Right kidney (tissue), 1 donor: ENCODE measurements around the gene CLSTN2.

Experiments used
- DNase-seq: peaks from one replicate; pipeline ENCODE4 v3.0.0-alpha.2; 2016

CLSTN2 gene

DNA sequence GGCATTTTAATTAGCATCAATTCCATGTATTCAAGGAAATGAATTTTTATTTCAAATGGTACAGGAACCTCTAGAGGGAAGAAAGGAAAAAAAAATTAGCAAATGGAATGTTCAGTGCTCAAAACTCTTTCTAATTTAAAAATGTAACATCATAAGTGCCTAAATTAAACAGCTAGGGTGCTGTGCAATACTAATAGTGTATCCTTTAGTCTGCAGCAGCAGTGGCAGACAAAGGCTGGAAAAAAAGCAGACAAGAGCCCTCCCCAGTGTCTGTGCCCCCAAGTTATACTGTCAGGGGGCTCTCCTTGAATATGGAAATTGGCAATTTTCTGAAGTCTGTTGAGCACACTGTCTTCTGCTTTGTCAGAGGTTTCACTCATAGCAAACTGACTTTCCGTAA is 159.5 kb downstream of the CLSTN2 start:
- DNase-seq, result no peak

DNA sequence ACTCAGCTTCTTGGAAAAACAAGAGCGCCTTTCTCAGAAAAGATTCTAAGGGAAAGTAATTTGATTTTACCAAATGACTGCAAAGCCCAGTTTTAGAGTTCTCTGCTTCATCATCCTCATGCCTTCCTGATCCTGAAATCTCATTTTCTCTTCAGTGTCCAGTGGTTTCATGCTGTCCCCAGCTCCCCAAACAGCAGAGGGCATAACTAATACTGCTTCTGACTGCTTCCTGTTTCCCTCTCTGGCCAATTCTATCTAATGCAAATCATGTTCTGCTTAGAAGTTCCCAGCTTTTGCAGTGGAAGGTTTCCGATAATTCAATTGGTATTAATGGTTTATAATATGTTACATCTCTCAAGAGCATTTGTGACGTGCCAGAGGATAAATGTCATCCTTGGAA is 161.1 kb downstream of the CLSTN2 start:
- DNase-seq, result no peak

DNA sequence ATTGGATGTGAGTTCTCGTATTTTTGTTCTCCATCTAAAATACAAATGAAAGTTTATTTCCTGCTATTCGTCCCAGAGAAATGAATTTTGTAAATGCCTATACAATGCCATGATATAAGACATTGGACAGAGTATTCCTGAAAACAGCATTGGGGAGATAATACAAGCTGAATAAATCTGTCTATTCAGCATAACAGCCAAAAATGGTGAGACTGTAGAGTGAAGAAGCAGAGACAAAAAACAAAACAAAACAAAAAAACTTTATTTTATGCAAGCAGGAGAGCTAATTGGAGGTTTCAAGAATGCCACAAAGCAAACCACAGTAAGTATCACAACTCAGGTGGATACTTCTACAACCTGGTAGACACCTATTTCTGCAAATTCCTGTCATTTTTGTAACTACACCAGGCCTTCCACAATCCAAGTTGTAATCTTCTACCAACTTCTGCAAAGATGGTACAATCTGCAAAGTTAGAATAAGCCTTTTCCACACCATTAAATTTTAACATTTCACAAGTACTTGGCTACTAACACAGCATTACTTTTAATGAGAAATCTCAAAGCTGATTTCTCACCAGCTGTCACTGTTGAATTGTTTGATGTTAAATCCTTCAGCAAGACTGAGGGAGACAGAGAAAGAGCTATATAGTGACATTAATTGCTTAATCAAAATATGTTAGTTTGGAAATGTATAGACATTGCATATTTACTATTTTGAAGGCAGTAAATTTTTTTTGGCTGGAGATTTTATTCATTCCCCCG is 163.1 kb downstream of the CLSTN2 start:
- no peak for DNase-seq

DNA sequence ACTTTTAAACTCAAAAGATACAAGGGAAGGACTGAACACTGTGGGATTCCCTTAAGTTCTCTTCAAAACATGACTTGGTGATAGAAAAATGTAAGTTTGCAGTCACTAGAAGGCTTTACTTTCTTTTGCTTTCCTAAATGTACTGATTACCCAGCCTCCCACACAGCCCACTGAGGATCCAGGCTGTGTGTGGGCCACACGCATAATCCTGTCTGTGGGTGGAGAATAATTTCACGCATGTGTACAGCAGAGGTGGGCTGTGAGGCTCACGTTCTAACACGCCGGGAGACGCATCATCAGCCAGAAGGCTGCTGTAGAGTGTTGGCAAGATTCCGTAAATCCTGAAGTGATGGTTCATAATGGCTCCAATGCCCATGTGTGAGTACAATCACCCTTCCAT is 165.5 kb downstream of the CLSTN2 start:
- no peak for DNase-seq

DNA sequence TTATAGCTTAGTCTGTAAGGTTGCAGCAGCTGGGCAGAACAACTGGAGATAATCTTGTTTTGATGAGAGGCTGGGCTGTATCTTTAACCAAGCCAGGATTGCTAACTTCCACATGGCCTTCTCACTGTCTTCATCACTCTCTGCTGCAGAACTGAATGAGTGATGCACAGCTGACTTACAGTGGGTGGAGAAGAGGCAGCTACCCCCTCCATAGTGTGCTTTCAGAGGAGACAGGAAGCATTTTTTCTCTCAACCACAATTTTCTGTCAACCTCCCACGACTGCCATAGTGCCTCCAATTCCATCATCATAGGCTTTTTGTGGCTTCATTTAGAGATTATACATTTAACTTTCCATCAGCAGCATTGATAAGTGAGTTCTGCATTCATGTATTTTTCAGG is 168.2 kb downstream of the CLSTN2 start:
- DNase-seq, result no peak

DNA sequence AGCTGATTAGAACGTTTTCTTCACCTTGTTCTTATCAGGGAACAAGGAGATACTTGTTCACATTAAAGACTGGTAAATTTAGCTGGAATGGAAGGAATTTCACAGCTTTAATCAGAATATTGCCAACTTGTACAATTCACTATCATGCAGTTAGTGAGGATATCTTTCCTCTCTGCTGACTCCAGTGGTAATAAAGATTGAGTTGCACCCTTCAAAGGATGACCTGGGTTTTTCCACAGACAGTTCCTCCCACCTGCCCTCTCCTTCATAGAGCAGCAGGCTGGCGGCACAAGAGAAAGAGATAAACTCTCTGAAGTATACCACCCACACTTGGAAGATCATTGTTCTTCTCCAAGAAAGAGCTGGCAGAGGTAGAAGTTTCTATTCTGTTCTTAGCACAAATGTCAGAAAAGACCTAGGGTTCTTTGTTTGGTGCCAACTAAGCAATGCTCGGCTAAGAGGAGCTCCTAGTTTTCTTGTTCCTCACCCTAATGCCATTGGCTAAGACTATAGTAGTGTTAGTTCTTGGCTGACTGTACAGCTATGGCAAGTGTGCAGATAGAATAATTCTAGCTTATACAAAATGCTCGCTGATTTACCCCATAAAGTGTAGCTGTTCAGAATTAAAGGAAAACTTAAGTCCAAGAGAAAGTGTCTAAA is 169.1 kb downstream of the CLSTN2 start:
- no peak for DNase-seq

DNA sequence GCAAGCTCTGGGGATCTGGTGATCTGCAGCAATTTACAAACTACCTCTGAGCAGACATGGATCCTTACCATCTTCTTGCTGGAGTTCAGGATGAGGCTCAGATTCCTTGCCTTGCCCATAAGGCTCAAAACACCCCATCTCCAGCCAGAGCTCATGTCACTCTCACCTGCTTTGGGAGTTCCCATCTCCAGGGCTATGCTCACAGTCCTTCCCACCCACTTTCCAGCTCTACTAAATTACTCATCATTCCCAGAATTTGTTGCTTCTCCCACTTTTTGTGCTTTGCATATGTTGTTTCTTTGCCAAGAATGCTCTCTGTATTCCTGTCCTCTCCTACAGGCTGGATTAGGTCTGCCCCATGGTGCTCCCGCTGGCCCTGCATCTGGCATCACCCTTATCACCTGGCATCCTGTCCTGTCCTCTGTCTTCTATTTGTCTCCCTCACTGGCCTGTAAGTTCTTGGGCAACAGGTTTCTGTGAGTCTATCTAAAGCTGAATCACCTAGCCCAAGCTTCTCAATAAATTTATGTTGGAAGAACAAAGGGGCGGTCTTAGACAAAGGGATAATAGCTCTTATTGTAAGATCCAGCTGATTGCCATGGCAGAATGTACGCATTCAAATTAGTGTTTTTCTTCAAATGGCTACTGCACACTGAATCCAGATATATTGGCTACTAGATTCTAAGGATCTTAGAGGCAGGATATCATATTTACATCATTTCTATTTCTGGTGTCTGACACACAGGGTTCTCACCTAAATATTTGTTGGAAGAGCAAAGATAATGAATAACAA is 179.2 kb downstream of the CLSTN2 start:
- DNase-seq, result no peak

DNA sequence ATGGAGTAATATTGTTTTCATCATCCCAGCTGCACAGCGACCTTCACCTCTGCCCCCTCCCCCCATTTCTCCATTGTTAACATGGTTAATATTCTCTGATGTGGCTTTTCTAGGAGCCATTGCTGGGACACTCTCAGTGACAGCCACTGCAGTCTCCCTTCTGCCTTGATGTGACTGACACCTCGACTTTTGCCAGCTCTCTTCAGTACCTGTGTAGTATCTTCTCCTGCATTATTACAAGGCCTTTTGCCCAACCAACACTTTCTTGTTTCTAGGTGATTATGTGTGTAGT is 179.8 kb downstream of the CLSTN2 start:
- no peak for DNase-seq

DNA sequence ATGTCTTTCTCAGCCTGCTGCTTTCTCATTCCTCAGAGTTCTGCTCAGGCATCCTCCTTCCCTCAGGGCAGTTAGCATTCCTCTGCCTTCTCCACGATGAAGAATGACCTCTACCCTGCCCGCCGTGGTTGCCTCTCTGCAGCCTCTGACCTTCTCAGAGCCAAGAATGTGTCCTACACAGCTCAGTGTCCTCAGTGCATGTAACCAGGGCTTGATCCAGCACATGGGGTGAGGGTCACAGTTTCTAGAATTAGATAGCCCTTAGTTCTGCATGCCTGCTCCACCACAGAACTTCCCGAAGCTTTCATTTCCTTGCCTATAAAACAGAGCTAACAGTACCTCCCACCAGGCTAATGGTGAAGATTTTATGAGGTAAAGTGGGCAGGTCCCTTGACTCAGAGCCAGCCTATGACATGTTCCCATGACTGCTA is 182.1 kb downstream of the CLSTN2 start:
- peak; percentile 24 for DNase-seq

DNA sequence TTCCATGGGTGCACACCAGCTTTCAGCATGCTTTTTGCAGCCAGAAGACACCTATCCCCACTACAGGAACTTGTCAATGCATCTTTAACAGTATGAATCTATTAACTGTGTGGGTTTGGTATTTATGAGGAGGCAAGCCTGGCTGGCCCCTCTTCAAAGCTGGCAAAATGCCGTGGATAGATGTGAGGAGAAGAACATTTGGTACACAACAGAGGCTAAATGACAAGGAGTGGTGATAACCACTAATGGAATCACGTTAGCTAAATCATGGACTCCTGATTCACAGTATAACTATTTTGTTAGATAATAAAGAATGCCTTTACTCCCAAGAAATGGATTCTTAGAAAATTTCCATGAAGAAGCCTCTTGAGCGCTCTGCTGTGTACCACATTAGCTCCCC is 187.2 kb downstream of the CLSTN2 start:
- DNase-seq, result no peak

DNA sequence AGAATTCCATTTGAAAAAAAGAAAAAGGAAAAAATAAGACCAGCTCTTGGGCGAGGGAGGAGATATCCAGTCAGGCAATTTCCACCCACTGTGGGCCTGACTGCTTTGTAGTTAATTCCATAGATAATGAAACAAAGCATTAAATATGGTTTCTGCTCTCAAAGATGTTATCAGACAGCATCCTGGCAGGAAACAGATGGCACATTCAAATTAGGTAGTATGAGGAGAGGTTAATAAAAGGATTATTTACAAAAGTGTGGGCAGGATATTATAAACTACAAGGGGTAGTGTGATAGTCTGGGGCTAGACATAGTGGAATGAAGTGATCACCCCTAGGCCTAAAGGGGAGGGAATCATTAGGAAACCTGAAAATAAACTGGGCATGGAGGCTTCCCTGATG is 193.2 kb downstream of the CLSTN2 start:
- DNase-seq, result no peak

DNA sequence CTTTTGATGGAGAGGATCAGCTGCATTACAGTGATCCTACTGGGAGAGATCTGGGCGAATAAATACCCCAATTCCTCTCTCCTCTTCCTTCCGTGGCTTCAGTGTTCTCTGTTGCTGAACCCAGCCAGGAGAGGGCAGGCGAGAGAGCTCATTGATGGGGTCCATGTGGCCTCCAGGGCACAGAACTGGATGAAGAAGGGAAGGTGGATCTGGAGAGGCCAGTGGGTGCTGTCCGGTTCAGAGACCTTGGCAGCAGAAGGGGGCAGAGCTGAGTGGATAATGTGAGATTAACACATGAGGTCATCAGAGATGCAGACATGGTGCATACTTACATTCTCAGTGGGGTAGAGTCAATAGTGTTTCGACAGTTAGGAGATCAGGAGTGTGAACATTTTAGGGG is 193.6 kb downstream of the CLSTN2 start:
- no peak for DNase-seq

DNA sequence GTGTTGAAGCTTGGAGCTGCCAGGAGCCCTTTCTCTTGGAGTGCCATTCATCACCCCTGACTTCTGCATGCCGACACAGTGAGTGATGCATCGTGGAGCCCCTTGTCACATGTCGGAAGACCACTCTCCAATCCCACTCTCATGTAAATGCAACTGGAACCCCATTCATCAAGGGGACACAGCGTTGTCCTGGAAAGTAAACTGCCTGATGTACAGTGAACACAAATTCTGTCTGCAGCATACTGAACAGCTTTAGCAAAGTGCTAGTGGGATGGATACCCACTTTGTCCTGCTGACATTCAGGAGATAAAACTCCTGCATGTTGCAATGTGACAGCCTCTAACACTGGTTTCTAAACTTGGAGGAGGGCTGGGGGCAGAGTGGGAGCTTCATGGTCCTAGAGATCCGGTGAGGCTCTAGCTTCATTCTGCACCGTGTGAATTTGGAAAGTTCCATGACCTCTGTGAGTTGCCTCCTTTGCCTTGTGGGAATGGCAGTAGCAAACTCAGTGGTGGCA is 194.8 kb downstream of the CLSTN2 start:
- no peak for DNase-seq

DNA sequence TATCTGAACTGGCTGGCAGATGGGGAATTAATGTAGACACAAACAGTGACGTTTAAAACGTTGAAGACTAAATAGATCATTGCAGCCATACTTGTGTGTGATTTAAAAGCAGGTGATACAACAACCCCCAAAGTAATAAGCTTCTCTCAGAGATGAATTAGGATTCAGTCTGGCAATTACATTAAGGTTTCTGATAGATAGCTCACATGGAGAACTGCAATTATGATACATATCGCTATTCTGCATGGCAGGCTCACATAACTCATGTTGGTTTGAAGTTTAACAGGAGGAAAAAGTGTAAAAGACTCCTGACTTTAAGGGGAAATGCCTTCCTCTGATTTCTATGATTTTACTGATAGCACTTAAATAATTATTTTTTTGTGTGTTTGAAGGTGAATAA is 196.9 kb downstream of the CLSTN2 start:
- no peak for DNase-seq

DNA sequence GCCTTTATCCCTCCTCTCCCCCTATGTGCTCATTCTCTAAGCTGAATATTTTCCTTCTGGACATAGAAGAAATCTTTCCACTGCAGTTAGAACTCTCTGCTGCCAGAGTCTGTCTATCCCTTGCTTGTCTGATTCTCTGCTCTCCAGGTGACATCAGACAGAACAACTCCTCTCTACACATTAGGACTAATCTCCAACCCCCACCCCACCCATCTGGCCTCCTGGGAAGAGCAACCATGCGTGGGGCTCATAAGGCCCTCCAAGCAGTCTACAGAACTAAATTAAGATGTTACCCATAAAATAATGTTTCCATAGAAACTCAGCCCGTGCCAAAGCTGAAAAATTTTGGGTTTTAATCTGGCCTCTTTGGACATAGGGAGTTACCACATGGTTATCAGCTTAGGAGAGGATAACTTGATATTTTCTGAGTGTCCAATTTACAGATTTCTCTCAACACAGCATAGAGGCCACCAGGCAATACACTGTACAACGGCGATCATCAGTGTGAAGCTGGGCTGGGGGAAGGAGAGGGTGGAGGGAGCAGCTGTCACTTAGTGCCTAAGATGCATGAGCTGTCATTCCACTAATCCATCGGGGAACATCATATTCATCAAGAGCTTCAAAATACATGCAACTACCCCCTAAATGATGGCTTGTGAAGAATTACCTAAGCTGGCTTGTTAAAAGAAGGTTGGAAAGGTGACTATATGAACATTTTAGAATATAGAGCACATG is 199.4 kb downstream of the CLSTN2 start:
- no peak for DNase-seq

DNA sequence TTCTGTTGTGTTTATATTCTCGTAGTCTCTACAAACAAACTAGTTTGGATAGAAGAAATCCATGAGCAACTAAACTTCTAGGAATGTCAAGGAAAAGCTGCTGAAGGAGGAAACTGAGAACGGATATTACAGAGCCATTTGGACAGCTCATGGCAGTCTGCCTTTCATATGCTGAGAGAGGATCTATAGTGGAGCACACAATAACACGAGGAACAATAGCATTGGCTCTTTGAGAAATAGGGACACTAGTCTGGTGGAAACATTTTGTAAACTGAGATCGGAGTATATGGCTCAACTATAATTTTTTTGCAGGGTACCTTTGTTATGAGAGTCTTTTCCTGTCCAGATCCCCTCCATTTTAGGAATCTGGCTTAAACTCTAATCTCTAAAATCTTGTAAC is 200.5 kb downstream of the CLSTN2 start:
- no peak for DNase-seq

DNA sequence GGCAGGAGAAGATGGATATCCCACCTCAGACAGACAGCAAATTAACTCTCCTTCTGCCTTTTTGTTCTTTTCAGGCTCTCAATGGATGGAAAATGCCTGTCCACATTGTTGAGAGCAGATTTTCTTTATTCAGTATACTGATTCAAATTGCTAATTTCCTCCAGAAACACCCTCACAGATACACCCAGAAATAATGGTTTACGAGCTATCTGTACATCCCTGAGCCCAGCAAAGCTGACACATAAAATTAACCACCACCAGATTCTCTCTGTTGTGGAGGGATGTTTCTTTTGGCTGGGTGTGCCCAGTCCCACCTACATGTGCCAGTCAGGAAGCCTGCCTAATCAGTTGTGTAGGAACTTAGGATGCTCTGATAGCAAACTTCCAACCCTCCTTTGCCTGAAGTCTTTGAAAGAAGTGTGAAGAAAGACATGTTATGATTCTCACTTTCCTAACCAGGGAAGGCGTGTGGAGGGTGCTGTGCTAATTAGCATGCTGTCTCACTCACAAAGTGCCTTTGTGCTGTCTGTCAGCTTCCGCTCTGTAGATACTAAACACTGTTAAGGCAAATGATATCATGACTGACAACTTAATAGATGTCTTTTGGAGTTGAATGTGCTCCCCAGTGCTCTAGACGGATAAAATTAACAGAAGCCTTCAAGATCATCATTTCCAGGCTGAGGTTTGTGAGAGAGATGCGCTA is 208.5 kb downstream of the CLSTN2 start:
- no peak for DNase-seq

DNA sequence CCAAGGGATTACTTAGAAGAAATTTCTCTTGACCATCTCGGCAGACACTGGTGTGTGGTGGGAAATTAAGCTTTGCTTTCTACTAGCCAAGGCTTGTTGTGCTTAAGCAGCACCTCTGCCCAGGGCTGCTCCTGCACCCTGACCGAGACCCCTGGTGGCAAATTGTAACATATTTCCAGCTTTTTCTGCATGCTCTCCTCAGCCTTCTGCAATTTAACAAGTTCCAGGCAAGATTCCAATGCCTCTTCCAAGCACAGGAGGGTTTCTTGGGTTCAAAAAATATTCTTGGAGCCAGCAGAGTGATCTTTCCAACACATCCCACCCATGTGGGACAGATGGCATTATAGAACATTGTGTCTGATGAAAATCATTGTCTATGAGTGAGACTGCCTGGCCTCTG is 210.5 kb downstream of the CLSTN2 start:
- no peak for DNase-seq

DNA sequence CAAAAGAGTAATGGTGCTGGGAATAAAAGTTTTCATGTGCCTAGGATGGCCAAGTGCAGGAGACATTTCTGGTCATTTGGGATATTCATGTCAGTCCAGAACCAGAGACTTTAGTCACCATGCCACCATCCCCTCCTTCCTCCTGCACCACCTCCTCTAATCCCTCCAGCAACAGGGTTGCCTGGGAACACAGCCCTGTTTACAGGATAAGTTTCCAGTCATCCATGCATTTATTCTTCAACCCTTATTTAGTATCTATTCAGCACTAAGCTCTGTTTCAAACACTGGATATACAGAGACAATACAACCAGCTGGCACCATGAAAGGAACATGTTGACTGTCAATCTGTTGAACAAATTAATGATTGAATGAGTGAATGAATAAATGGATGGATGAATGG is 211.7 kb downstream of the CLSTN2 start:
- no peak for DNase-seq

DNA sequence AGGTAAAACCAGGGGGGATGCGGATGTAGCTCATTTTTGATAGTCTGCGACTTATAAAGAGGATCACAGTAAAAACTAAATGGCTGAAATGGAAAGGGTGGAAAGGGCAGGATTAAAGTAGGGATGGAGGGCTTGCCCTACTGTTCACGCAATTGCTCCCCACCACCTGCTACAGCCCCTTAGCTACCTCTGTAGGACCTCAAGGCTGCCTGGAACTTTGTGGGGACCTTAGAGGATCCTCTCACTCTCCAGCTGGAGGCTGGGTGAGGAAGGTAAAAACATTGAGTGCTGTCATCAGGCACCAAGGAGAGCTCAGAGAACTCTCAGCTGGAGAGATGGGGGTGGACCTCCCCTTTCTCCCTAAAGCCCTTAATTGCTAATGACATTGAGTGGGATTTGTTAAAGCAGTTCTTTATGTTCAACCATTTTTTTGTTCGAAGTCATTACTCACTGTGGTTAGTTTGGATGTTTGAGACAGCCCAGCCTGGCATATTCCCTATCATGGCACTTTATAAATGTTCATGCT is 213.0 kb downstream of the CLSTN2 start:
- no peak for DNase-seq

DNA sequence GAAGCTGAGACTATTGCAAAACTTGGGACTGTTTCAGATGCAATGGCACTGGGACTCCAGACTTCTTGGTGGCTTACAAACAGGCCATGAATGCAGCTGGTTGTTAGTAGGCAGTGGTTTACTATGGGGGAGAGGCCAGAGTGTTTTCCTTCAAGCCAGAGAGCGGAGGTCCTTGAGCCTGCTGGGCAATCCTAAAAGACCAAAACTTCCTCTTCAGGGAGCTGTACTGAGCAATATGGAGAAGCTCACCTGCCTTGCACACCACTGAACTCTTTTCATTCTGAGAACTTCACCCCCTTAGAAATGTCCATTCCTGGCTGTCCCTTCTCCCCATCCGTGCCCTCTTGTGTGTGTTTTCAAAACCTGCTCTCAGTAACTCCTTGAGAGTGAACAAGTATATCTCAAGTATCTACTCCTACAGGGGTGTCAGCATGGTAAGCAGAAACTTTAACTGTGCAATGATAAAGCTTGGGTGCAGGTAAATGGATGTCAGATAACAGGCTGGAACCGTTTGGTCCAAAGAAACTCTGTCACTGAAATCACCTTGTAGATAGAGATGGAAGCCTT is 213.9 kb downstream of the CLSTN2 start:
- no peak for DNase-seq

DNA sequence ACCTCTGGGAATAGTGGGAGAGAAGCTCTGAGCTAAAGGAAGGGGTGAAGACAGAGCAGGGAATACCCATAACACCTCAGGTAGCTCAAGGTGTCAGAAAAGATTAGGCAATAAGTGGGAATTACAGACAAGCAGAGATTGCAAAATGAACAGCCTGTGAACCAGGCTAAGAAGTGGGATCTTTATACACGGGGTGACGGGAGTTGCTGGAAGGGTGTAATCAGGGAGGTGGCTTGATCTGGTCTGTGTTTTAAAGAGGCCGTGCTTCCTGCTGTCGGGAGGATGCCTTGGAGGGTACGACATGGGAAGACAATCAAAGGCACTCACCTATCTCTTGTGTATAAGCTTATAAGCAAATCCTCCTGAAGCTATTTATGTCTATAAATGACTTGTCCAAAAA is 216.3 kb downstream of the CLSTN2 start:
- DNase-seq, result no peak
